ENCODE data around the gene ECSCR. TPM values are rescaled to one million over a fixed set of nuclear protein-coding genes. Genes with fewer than 3 reads are reported as not detected.
A peak's percentile ranks its signal among the peaks of the same experiment; 100 is the strongest.

The ECSCR gene
- total RNA-seq, 4 donors from 2014 or later: 4.2 to 16.6 (median 9.4) TPM

- 68% methylated on average over 2 of the region's 2 CpGs for WGBS
- TF ChIP-seq POLR2AphosphoS5 (IDR thresholded peaks at IDR 0.05): no peak
- no peak for TF ChIP-seq POLR2A (IDR thresholded peaks at IDR 0.05)
- TF ChIP-seq, protein P1, sequence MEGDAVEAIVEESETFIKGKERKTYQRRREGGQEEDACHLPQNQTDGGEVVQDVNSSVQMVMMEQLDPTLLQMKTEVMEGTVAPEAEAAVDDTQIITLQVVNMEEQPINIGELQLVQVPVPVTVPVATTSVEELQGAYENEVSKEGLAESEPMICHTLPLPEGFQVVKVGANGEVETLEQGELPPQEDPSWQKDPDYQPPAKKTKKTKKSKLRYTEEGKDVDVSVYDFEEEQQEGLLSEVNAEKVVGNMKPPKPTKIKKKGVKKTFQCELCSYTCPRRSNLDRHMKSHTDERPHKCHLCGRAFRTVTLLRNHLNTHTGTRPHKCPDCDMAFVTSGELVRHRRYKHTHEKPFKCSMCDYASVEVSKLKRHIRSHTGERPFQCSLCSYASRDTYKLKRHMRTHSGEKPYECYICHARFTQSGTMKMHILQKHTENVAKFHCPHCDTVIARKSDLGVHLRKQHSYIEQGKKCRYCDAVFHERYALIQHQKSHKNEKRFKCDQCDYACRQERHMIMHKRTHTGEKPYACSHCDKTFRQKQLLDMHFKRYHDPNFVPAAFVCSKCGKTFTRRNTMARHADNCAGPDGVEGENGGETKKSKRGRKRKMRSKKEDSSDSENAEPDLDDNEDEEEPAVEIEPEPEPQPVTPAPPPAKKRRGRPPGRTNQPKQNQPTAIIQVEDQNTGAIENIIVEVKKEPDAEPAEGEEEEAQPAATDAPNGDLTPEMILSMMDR (IDR thresholded peaks at IDR 0.05): no peak
- TF ChIP-seq EP300 (IDR thresholded peaks at IDR 0.05): no peak
- no peak overlapping the region for H3K4me3 ChIP-seq
- DNase-seq (ENCODE audit: low spot score in 2 of 2): no peak
- H3K9me3 ChIP-seq: no peaks in the 10 kb centered on the region
- H3K36me3 ChIP-seq: no peaks in the 10 kb centered on the region
- no peak overlapping the region for H3K27ac ChIP-seq
- H3K27me3 ChIP-seq: no peaks in the 10 kb centered on the region
- H3K4me1 ChIP-seq: peaks cover 29% of the 10 kb centered on the region
Observed at GRCh38 chr5:139406963-139407362, 55.6 kb downstream of the ECSCR start.

DNA sequence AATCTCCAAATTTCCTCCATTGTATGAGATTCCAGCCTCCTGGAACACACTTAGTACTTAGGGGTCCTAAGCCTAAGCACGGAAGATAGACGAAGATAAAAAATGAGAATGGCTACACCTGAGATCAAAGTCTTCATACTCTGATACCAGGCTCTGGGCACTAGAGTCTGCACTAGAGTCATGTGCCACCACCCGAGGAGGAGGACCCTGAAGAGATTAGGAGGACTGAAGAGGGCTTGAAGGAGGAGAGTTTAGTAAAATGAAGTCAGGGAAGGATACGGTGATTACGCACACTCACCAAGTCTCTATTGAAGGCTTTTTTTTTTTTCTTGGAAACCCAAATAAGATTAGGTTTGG lies 58.1 kb downstream of the ECSCR start:
- Histone ChIP-seq H3K4me1 (peaks cover 20% of the 10 kb centered on the region), H3K4me3 (peak overlapping the region; percentile 56), H3K27me3 (no peaks in the 10 kb centered on the region), H3K9me3 (no peaks in the 10 kb centered on the region), H3K27ac (peak overlapping the region; percentile 91), H3K36me3 (no peaks in the 10 kb centered on the region)
- TF ChIP-seq POLR2AphosphoS5 (IDR thresholded peaks at IDR 0.05): no peak
- no peak for TF ChIP-seq POLR2A (IDR thresholded peaks at IDR 0.05)
- no peak for TF ChIP-seq EP300 (IDR thresholded peaks at IDR 0.05)
- TF ChIP-seq, protein P1 (IDR thresholded peaks at IDR 0.05): no peak
- DNase-seq (ENCODE audit: low spot score in 2 of 2): no peak
- WGBS: 71% methylated on average over 5 of the region's 5 CpGs

DNA sequence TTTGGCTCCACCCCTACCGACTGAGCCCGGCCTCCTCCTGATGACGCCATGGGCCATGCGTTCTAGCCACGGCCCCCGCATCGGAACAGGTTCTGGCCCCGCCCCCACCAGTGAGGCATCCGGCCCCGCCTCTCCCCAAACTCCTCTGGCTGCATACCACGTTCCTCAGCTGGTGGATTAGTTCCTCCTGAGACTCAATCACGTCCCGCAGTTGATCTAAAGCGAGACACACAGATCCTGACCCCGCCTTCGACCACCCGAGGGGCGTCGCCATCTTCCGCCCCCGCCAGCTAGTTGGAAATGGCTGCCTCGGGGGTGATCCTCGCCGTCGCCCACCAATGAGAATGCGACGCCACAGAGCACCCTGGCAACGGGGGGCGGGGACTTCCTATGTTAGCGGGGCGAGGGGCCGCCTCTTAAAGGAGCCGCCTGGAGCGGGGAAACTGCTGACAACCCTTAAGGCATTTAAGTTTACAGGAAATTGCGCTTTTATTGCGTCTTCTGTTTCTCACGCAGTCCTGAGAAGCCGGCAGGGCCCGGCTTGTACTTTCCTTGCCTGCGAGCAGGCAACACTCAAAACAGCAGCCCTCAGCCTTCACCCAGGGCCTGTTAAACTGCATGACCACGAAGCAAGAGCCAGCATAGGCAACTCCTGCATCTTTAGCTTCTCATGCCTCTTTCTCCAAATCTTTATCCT lies 58.6 kb downstream of the ECSCR start, which contains the start of gene SPATA24:
TSS of gene SPATA24 (minus strand) at position 303 of the 697 bp plus-strand sequence. CDS start at position 274, 29 bp downstream.
- no peaks in the 10 kb centered on the region for H3K9me3 ChIP-seq
- WGBS: 1% methylated on average over 35 of the region's 41 CpGs
- DNase-seq (ENCODE audit: low spot score in 2 of 2): peak; percentile 99
- peak within 1 kb of the TSS; percentile 91 for H3K27ac ChIP-seq
- H3K27me3 ChIP-seq: no peaks in the 10 kb centered on the region
- H3K36me3 ChIP-seq: no peaks in the 10 kb centered on the region
- peak within 1 kb of the TSS; percentile 56 for H3K4me3 ChIP-seq
- TF ChIP-seq EP300 (IDR thresholded peaks at IDR 0.05) (no peak), POLR2AphosphoS5 (IDR thresholded peaks at IDR 0.05) (peak in 2 of 3 donors; percentile 47 to 63)
- H3K4me1 ChIP-seq: peaks cover 20% of the 10 kb centered on the region

GRCh38 chr5:139403418-139403786 lies 59.1 kb downstream of the ECSCR start:
- Histone ChIP-seq H3K27ac (peak overlapping the region; percentile 91), H3K4me3 (peak overlapping the region; percentile 56), H3K4me1 (peaks cover 20% of the 10 kb centered on the region), H3K36me3 (no peaks in the 10 kb centered on the region), H3K27me3 (no peaks in the 10 kb centered on the region), H3K9me3 (no peaks in the 10 kb centered on the region)
- WGBS: 17% methylated on average over 6 of the region's 7 CpGs
- TF ChIP-seq EP300 (IDR thresholded peaks at IDR 0.05): no peak
- TF ChIP-seq, protein P1 (IDR thresholded peaks at IDR 0.05): no peak
- TF ChIP-seq POLR2A (IDR thresholded peaks at IDR 0.05): no peak
- TF ChIP-seq POLR2AphosphoS5 (IDR thresholded peaks at IDR 0.05): no peak
- DNase-seq (ENCODE audit: low spot score in 2 of 2): no peak

DNA sequence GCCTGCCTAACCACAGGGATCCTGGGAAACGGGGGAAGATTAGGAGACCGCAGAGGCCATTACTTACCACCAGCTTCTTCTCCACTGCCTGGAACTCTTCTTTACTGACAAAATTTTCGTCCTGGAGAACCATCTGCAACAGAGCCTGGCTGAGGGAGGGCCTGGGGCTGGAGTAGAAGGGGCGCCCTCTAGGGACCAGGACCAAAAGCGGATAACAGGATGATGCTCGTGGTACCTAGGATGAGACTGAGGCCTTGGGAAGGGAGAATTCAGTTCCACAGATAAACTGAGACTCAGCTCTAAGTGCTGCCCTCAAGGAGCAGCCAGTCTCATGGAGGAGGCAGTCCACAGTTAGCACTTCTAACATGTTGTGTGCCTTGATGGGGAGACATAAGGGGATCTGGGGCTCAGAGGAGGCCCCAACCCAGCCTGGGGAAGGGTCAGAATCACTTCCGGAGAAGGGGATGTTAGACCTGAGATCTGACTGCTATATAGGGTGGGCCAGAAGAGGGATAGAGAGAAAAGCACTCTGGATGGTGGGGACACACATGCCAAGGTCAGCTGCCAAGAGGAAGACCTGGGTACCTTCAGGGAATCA lies 59.9 kb downstream of the ECSCR start:
- TF ChIP-seq POLR2A (IDR thresholded peaks at IDR 0.05): no peak
- TF ChIP-seq, protein P1 (IDR thresholded peaks at IDR 0.05): no peak
- TF ChIP-seq EP300 (IDR thresholded peaks at IDR 0.05): no peak
- no peak for TF ChIP-seq POLR2AphosphoS5 (IDR thresholded peaks at IDR 0.05)
- Histone ChIP-seq H3K27me3 (no peaks in the 10 kb centered on the region), H3K36me3 (no peaks in the 10 kb centered on the region), H3K4me3 (no peak overlapping the region), H3K27ac (no peak overlapping the region), H3K4me1 (peaks cover 20% of the 10 kb centered on the region), H3K9me3 (no peaks in the 10 kb centered on the region)
- no peak for DNase-seq (ENCODE audit: low spot score in 2 of 2)
- WGBS: 81% methylated on average over 7 of the region's 7 CpGs
